CD8-positive, alpha-beta memory T cell (primary cell): Measurements from ENCODE around the gene RPS14. TPM values are rescaled to one million over a fixed set of nuclear protein-coding genes. Genes with fewer than 3 reads are reported as not detected.
A peak's percentile ranks its signal among the peaks of the same experiment; 100 is the strongest.

ENCODE experiments used
- CTCF ChIA-PET: fragments of 350-600 bp; sonication (Branson Sonifier 250); formaldehyde crosslinking; loops from one replicate; lab custom pipeline; 2021; ENCODE audit warnings: antibody characterized with exemption; lab: Charles Lee
- POLR2A ChIA-PET: fragments of 350-600 bp; sonication (Branson Sonifier 250); formaldehyde crosslinking; loops from one replicate; lab custom pipeline; 2021; ENCODE audit warnings: antibody characterized with exemption; lab: Charles Lee
- DNase-seq, 5 donors: peaks; one replicate each; pipeline versions ENCODE4 v3.0.0 to v3.0.0-alpha.2; 2020 to 2022; ENCODE audit warnings: mixed read lengths in 1 of 5
- H3K27ac ChIP-seq: one replicate; pipeline ENCODE4 v1.7.0; 2013; ENCODE audit warnings: low read depth, mild to moderate bottlenecking, low read length, moderate library complexity
- H3K27me3 ChIP-seq: 2 replicates; pipeline ENCODE4 v1.7.0; 2013; ENCODE audit warnings: low read length, mild to moderate bottlenecking; ENCODE audit not compliant: insufficient read depth, poor library complexity, severe bottlenecking
- H3K36me3 ChIP-seq: 2 replicates; pipeline ENCODE4 v1.7.0; 2013; ENCODE audit warnings: mild to moderate bottlenecking, low read length, moderate library complexity; ENCODE audit not compliant: insufficient read depth
- H3K4me1 ChIP-seq: 2 replicates; pipeline ENCODE4 v1.7.0; 2013; ENCODE audit warnings: mild to moderate bottlenecking, low read length, moderate library complexity; ENCODE audit not compliant: insufficient read depth
- H3K4me3 ChIP-seq: 2 replicates; pipeline ENCODE4 v1.7.0; 2013; ENCODE audit warnings: mild to moderate bottlenecking, low read length
- H3K9me3 ChIP-seq: 2 replicates; pipeline ENCODE4 v1.7.0; 2013; ENCODE audit warnings: mild to moderate bottlenecking, low read length
- H3K27ac Mint-ChIP-seq, 8 donors: one replicate each; pipeline ENCODE4 v1.8.0; 2020 to 2021; ENCODE audit warnings: mixed read lengths in 8 of 8, mild to moderate bottlenecking in 6 of 8, inconsistent platforms in 3 of 8, moderate library complexity in 3 of 8
- H3K27me3 Mint-ChIP-seq, 2 donors: one replicate each; pipeline ENCODE4 v1.8.0; 2020 to 2021; ENCODE audit warnings: mixed read lengths in 2 of 2, mild to moderate bottlenecking in 1 of 2, moderate library complexity in 1 of 2
- H3K36me3 Mint-ChIP-seq, 3 donors: one replicate each; pipeline ENCODE4 v1.8.0; 2020 to 2021; ENCODE audit warnings: mixed read lengths in 3 of 3, inconsistent platforms in 1 of 3, mild to moderate bottlenecking in 1 of 3
- H3K4me1 Mint-ChIP-seq, 3 donors: one replicate each; pipeline ENCODE4 v1.8.0; 2020 to 2021; ENCODE audit warnings: mixed read lengths in 3 of 3, inconsistent platforms in 1 of 3, mild to moderate bottlenecking in 1 of 3
- H3K4me3 Mint-ChIP-seq, 7 donors: one replicate each; pipeline ENCODE4 v1.8.0; 2020 to 2021; ENCODE audit warnings: mixed read lengths in 7 of 7, mild to moderate bottlenecking in 6 of 7, moderate library complexity in 4 of 7, inconsistent platforms in 2 of 7
- H3K9me3 Mint-ChIP-seq, 5 donors: one replicate each; pipeline ENCODE4 v1.8.0; 2020 to 2022; ENCODE audit warnings: mixed read lengths in 5 of 5, mild to moderate bottlenecking in 3 of 5, moderate library complexity in 2 of 5, inconsistent platforms in 1 of 5
- polyA plus RNA-seq: library from polyadenylated mRNA; unstranded; fragments of 300-500 nt; fragmentation: Illumina TruSeq; gene quantifications from one replicate; pipeline ENCODE4 v1.2.3, GENCODE V29; 2021
- total RNA-seq, 2 experiments: library from RNA; stranded (reverse); gene quantifications; one replicate each; pipeline ENCODE4 v1.2.3, GENCODE V29; 2021

Gene RPS14
- total and polyA plus RNA-seq, 3 experiments from 2014 or later = 2,924 to 6,416 (median 3,007) TPM

DNA sequence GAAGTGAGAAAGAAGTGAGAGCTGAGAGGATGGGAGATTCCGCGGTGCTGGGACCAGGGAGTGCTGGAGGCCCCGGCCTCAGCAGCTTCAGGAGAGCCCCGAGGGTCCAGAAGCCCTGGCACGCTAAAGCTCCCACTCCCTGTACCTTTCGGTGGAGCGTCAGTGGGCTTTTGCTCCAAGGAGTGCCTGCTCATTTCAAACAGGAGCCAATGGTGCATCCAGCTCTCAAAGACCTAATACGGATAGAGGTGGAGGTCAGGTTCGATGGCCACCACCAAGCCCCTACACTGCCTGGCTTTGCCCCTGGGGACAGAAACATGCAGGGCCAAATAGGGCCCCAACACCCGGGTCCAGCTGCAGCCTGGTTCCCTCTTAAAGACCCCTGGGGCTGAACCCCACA is 45.0 kb downstream of the RPS14 start:
- peaks cover 61% of the 10 kb centered on the region for H3K36me3 ChIP-seq
- Mint-ChIP-seq H3K27ac (peak overlapping the region in 3 of 8 donors; percentile 69 to 89 (median 73)), H3K9me3 (no peaks in the 10 kb centered on the region), H3K36me3 (peaks cover 11 to 85% (median 13%) of the 10 kb centered on the region in 3 donors), H3K4me3 (no peak overlapping the region), H3K27me3 (peaks cover 0 to 5% of the 10 kb centered on the region in 2 donors), H3K4me1 (peaks cover 9 to 55% (median 15%) of the 10 kb centered on the region in 3 donors)
- no peak overlapping the region for H3K4me3 ChIP-seq
- H3K4me1 ChIP-seq = peaks cover 10% of the 10 kb centered on the region
- H3K9me3 ChIP-seq = no peaks in the 10 kb centered on the region
- H3K27ac ChIP-seq = no peak overlapping the region
- DNase-seq = no peak
- no peaks in the 10 kb centered on the region for H3K27me3 ChIP-seq
- POLR2A ChIA-PET = no interaction called here
- CTCF ChIA-PET = interaction anchor here (1.0 to 1.1 kb wide), 2 partner anchors 8 to 18 kb away, joined by 3 read pairs; partner anchors contain the start of gene CD74

DNA sequence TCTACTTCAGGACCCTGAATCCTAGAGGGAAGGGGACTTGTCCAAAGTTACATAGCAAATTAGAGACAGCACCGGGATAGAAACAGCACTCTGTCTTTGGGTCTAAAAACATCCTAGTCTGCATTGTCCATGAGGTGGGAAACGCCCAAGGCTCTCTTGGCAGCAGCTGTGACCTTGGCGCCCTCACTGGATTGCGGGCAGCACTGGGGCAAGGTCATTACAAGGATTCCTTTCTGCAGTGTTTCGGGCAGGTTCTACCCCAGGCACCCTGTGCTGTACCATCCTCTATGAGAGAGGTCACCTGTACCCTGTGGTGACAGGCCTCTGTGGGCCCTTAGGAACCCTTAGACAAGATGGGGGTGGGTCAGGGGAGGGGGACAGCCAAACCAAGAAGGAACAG is 45.4 kb downstream of the RPS14 start:
- Mint-ChIP-seq H3K27ac (peak overlapping the region in 5 of 8 donors; percentile 43 to 74 (median 69)), H3K9me3 (no peaks in the 10 kb centered on the region), H3K4me3 (peak overlapping the region in 1 of 7 donors; percentile 42), H3K36me3 (peaks cover 11 to 89% (median 13%) of the 10 kb centered on the region in 3 donors), H3K4me1 (peaks cover 9 to 59% (median 14%) of the 10 kb centered on the region in 3 donors), H3K27me3 (peaks cover 0 to 5% of the 10 kb centered on the region in 2 donors)
- CTCF ChIA-PET = interaction anchor here (1.0 to 1.1 kb wide), 2 partner anchors 8 to 17 kb away, joined by 3 read pairs; partner anchors contain the start of gene CD74
- POLR2A ChIA-PET = no interaction called here
- H3K27ac ChIP-seq = no peak overlapping the region
- H3K27me3 ChIP-seq = no peaks in the 10 kb centered on the region
- H3K4me3 ChIP-seq = no peak overlapping the region
- peaks cover 64% of the 10 kb centered on the region for H3K36me3 ChIP-seq
- peaks cover 8% of the 10 kb centered on the region for H3K4me1 ChIP-seq
- no peaks in the 10 kb centered on the region for H3K9me3 ChIP-seq
- no peak for DNase-seq

DNA sequence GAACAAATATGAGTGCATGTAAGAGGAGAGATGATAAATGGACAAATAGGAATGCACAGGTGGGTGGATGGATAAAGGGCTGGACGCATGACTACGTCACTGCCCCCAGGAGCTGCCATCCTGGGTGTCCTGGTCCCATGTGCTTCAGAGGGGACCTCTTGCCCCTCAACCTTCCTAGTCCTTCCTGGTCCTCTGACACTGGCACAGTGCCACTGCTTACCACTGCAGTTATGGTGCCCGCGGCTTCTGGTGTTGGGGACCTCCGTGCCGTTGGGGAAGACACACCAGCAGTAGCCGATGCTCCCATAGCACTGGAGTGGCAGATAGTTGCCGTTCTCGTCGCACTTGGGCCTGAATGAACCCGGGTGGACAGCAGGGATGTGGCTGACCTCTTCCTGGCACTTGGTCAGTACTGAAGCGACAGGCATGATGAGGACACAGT is 46.6 kb downstream of the RPS14 start:
- Mint-ChIP-seq H3K9me3 (no peaks in the 10 kb centered on the region), H3K27me3 (peaks cover 0 to 4% of the 10 kb centered on the region in 2 donors), H3K4me3 (peak overlapping the region in 1 of 7 donors; percentile 35), H3K4me1 (peaks cover 4 to 61% (median 6%) of the 10 kb centered on the region in 3 donors), H3K36me3 (peaks cover 11 to 91% (median 13%) of the 10 kb centered on the region in 3 donors), H3K27ac (peak overlapping the region in 6 of 8 donors; percentile 0 to 71 (median 27))
- Histone ChIP-seq H3K27ac (no peak overlapping the region), H3K27me3 (no peaks in the 10 kb centered on the region), H3K36me3 (peaks cover 70% of the 10 kb centered on the region), H3K4me3 (no peak overlapping the region), H3K9me3 (no peaks in the 10 kb centered on the region), H3K4me1 (no peaks in the 10 kb centered on the region)
- POLR2A ChIA-PET = interaction anchor here (0.6 kb wide), 1 partner anchor 8 kb away, joined by 6 read pairs; no protein-coding TSS in a partner anchor
- CTCF ChIA-PET = no interaction called here
- DNase-seq = no peak

DNA sequence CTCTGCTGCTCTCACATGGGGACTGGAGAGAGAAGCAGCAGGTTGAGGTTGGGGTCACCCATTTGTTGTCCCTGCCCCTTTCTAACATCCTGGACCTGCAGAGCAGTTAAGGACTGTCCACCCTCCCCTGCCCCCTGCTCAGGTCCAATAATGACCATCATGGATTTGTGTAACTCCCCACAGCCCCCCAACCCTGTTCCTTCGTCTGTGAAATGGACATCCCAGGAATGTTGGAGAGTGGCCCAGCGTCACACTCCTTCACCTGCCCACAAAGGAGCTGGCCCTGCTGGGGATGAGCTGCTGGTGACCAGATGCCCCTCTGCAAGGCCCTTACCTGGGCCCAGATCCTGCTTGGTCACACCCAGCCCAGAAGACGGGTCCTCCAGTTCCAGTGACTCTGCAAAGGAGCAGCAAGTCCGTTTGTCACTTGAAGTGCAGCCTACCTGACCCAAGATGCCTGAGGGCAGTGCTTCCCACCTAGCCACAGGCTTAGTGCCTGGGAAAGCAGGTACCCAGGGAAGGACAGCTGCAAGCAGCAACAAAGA is 47.2 kb downstream of the RPS14 start:
- Histone ChIP-seq H3K4me3 (no peak overlapping the region), H3K27ac (no peak overlapping the region), H3K27me3 (no peaks in the 10 kb centered on the region), H3K9me3 (no peaks in the 10 kb centered on the region), H3K36me3 (peaks cover 70% of the 10 kb centered on the region), H3K4me1 (no peaks in the 10 kb centered on the region)
- ChIA-PET CTCF (no interaction called here), POLR2A (interaction anchor here (0.6 kb wide), 1 partner anchor 8 kb away, joined by 6 read pairs; no protein-coding TSS in a partner anchor)
- peaks cover 0 to 4% of the 10 kb centered on the region in 2 donors for H3K27me3 Mint-ChIP-seq
- peaks cover 11 to 90% (median 13%) of the 10 kb centered on the region in 3 donors for H3K36me3 Mint-ChIP-seq
- no peaks in the 10 kb centered on the region for H3K9me3 Mint-ChIP-seq
- peak overlapping the region in 2 of 7 donors; percentile 35 to 44 for H3K4me3 Mint-ChIP-seq
- peaks cover 4 to 57% (median 6%) of the 10 kb centered on the region in 3 donors for H3K4me1 Mint-ChIP-seq
- no peak for DNase-seq
- peak overlapping the region in 6 of 8 donors; percentile 7 to 86 (median 56) for H3K27ac Mint-ChIP-seq

DNA sequence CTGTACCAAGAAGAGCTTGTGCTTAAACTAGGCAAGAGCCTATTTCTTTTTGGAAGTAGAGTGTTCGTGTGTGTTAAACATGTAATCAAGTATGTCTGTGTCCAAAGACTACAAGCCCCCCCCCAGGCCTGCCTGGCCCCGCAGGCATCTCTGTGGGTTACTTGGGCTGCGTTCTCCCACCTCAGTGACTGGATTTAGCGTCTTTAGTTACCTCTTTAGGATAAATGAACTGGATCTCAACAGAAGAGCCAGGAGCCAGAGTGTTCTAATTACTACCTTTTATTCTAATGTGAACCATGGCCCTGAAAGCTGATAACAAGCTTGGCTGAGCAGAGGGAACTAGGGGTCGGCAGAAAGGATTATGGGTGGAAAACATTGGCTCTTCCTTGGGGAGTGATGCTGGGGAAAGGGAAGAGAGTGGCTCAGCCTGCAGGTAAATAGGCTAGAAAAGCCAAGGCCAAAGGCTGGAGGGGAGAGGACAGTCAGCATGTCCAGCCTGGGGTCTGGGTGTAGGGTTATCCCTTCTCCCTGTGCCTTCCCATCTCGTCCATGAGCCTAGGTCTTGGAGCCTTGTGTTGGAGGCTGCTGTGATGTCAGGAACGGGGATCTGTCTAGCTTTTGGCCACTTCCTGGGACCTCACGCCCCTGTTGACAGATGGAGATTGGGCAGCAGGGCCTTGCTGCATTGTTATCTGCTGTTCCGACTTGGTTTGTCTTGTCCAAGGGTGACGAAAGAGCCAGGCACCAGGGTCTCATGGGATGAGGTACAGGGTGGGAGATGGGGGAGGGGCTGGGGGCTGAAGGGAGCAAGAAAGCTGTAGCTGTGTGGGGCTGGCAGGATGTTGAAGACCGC is 47.9 kb downstream of the RPS14 start:
- Histone ChIP-seq H3K4me3 (no peak overlapping the region), H3K27me3 (no peaks in the 10 kb centered on the region), H3K4me1 (no peaks in the 10 kb centered on the region), H3K36me3 (peaks cover 66% of the 10 kb centered on the region), H3K27ac (peak overlapping the region; percentile 16), H3K9me3 (no peaks in the 10 kb centered on the region)
- Mint-ChIP-seq H3K36me3 (peaks cover 11 to 89% (median 13%) of the 10 kb centered on the region in 3 donors), H3K9me3 (no peaks in the 10 kb centered on the region), H3K4me1 (peaks cover 4 to 50% (median 6%) of the 10 kb centered on the region in 3 donors), H3K27ac (peak overlapping the region; percentile 55 to 90 (median 86)), H3K4me3 (peak overlapping the region in 1 of 7 donors; percentile 55), H3K27me3 (peaks cover 0 to 4% of the 10 kb centered on the region in 2 donors)
- POLR2A ChIA-PET = no interaction called here
- CTCF ChIA-PET = interaction anchor here (1.2 to 4.2 kb wide), 2 partner anchors 9 to 34 kb away, joined by 4 to 31 read pairs; partner anchors contain the start of gene CD74
- DNase-seq = no peak

DNA sequence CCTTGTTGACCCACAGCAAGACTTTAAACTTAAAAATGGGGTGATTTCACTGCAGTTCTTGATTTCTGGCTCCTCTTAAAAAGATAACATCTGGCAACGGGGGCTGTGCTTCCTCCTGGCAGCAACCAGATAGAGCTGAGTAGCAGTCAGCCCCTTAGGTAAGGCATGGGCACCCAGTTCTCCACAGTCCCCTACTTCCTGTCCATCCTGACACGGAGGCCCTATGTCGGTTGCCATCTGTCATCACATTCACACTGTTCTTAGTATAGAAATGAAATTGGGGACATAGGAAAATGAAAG is 48.5 kb downstream of the RPS14 start:
- H3K9me3 ChIP-seq = no peaks in the 10 kb centered on the region
- no peaks in the 10 kb centered on the region for H3K27me3 ChIP-seq
- H3K36me3 ChIP-seq = peaks cover 65% of the 10 kb centered on the region
- H3K27ac Mint-ChIP-seq = peak overlapping the region; percentile 55 to 90 (median 82)
- DNase-seq = no peak
- H3K4me1 ChIP-seq = no peaks in the 10 kb centered on the region
- peaks cover 11 to 89% (median 14%) of the 10 kb centered on the region in 3 donors for H3K36me3 Mint-ChIP-seq
- no peak overlapping the region for H3K4me3 ChIP-seq
- no peaks in the 10 kb centered on the region for H3K9me3 Mint-ChIP-seq
- H3K27ac ChIP-seq = no peak overlapping the region
- ChIA-PET CTCF (interaction anchor here (1.2 to 4.2 kb wide), 3 partner anchors 10 to 35 kb away, joined by 4 to 31 read pairs (median 10); partner anchors contain the start of gene CD74), POLR2A (no interaction called here)
- no peak overlapping the region for H3K4me3 Mint-ChIP-seq
- H3K27me3 Mint-ChIP-seq = peaks cover 0 to 4% of the 10 kb centered on the region in 2 donors
- peaks cover 3 to 46% (median 6%) of the 10 kb centered on the region in 3 donors for H3K4me1 Mint-ChIP-seq

DNA sequence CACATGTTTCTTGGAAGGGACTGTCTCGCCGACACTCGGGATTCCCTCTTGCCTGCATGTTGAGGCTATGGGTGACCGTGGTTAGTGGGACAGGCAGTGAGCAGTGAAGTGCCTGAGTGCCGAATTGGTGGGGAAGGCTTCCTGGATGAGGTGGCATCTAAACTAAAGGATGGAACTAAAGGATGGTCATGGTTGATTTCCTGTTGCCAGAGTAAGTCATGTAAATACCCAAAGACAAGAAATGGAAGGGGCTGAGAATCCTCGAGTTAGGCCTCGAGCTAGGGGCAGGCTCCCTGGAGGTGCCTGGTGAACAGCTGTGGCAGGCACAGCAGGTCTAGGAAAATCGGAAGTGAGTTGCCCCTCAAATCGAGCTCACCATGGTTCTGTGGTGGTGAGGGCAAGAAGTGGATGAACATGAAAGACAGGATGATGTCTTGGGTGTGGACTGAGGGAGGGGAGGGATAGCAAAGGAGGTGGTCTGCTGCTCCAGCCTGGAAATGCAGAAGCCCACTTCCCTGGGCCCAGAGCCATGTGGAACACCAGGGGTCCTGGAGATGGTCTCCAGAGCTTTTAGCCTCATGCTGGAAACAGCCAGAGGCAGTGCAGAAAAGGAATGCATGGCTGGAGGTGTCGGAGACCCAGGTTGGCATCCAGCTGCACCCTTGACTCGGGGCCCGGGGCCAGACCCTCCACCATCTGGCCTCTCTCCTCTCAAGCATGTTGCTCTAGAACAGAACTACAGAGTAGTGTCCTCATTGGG is 49.0 kb downstream of the RPS14 start:
- Histone ChIP-seq H3K27ac (no peak overlapping the region), H3K4me3 (no peak overlapping the region), H3K9me3 (no peaks in the 10 kb centered on the region), H3K4me1 (no peaks in the 10 kb centered on the region), H3K36me3 (peaks cover 67% of the 10 kb centered on the region), H3K27me3 (no peaks in the 10 kb centered on the region)
- peak overlapping the region; percentile 66 to 90 (median 83) for H3K27ac Mint-ChIP-seq
- peaks cover 3 to 43% (median 6%) of the 10 kb centered on the region in 3 donors for H3K4me1 Mint-ChIP-seq
- CTCF ChIA-PET = interaction anchor here (1.2 to 4.2 kb wide), 3 partner anchors 10 to 36 kb away, joined by 4 to 31 read pairs (median 10); partner anchors contain the start of gene CD74
- peaks cover 11 to 91% (median 16%) of the 10 kb centered on the region in 3 donors for H3K36me3 Mint-ChIP-seq
- peak overlapping the region in 1 of 7 donors; percentile 9 for H3K4me3 Mint-ChIP-seq
- DNase-seq = no peak
- no peaks in the 10 kb centered on the region for H3K9me3 Mint-ChIP-seq
- peaks cover 0 to 4% of the 10 kb centered on the region in 2 donors for H3K27me3 Mint-ChIP-seq
- POLR2A ChIA-PET = interaction anchor here (2.5 kb wide), 1 partner anchor 12 kb away, joined by 9 read pairs; the partner anchor contains the start of gene CD74
